Islet of Langerhans (tissue), 1 donor: Measurements from ENCODE around the gene BCS1L.

ENCODE experiments used
- FAIRE-seq: peaks from one replicate; lab custom pipeline; 2011; peaks lifted over from hg19 to GRCh38; lab: Jason Lieb, UNC

The BCS1L gene, protein sequence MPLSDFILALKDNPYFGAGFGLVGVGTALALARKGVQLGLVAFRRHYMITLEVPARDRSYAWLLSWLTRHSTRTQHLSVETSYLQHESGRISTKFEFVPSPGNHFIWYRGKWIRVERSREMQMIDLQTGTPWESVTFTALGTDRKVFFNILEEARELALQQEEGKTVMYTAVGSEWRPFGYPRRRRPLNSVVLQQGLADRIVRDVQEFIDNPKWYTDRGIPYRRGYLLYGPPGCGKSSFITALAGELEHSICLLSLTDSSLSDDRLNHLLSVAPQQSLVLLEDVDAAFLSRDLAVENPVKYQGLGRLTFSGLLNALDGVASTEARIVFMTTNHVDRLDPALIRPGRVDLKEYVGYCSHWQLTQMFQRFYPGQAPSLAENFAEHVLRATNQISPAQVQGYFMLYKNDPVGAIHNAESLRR

DNA sequence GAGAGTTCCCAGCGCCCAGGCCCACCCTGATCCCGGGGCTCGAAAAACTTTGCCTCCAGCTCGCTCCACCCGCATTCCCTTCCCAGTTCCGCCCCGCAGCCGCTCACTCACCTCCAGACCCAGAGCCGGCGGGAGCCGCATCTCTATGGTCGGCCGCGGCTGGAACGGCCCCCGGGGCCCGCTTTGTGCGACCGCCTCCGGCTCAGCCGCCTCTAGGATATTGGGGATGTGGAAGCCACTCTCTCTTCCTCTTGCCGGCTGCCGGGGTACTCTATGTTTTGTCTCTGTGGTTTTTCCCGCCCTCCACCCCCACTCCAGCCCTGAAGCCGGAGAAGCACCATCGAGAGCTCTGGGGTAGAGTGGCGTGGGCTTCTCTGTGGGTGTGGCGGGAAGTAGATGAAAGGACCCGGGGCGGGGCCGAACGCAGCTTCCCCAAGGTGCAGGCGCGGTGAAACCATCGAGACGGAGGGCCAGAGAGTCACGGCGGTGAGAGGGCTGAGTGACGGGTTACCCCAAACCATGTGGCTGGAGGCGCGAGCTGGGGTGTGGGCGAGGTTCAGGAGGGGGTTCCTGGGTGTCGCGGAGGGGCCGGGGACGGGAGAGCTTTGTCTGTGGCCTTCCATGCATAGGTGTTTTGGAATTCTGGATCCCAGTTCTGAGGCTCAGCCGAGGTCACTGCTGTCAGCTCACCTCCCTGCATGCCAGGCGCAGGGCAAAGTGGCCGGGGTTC, at the start of gene BCS1L, which contains the start of gene ZNF142:
BCS1L (plus strand) TSS at position 426 of the 730 bp plus-strand sequence. CDS start 1,305 bp downstream, outside the sequence.
ZNF142 (minus strand) TSS at position 366 of the 730 bp plus-strand sequence. CDS start 3,194 bp downstream, outside the sequence.
- FAIRE-seq: no peak

- FAIRE-seq: no peak
Observed at GRCh38 chr2:218615868-218616315, 43.6 kb upstream of the BCS1L start.

DNA sequence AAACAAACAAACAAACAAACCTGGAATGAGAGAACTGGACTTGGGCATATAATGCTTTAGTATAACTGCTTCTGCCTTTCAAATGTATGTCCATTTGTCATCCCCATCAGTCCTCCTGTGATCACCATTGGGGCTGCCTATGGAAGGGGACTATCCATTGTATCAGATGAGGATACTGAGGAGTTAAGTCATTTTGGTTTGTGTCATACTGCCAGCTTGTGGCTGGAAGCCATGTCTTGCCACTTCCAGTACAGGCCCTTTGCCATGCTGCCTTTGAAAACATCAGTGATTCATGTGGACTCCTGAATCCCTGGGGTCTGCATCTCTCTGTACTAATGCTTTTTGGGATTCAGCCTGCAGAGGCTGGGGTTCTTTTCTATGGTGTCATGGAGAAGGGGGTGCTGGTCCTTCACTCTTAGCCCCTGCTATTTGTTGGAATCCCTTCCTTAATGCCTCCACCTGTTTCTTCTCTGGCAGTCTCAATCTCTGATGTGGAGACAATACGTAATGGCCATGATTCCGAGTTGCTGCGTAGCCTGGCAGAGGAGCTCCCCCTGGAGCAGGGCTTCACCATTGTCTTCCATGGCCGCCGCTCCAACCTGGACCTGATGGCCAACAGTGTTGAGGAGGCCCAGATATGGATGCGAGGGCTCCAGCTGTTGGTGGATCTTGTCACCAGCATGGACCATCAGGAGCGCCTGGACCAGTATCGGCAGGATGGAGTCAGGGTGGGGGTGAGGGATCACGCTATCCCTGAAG, 41.2 kb upstream of the BCS1L start:
- FAIRE-seq: no peak

DNA sequence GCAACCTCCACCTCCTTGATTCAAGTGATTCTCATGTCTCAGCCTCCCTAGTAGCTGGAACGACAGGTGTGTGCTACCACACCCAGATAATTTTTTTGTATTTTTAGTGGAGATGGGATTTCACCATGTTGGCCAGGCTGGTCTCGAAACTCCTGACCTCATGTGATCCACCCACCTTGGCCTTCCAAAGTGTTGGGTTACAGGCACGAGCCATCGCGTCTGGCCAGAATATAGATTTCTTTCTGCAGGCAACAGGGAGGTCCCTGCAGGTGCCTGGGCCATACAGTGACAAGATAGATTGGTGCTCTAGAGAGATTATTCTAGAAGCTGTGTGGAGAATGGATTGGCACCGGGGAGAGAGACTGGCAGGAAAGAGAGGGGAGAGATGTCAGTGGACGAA, 38.5 kb upstream of the BCS1L start:
- no peak for FAIRE-seq

GRCh38 chr2:218622606-218623365, 36.7 kb upstream of the BCS1L start:
- no peak for FAIRE-seq

- FAIRE-seq: no peak
Observed at GRCh38 chr2:218623366-218623705, 36.1 kb upstream of the BCS1L start.

- FAIRE-seq: no peak
Observed at GRCh38 chr2:218626369-218626768, 33.1 kb upstream of the BCS1L start.

- no peak for FAIRE-seq
Observed at GRCh38 chr2:218627939-218628338, 31.5 kb upstream of the BCS1L start.

DNA sequence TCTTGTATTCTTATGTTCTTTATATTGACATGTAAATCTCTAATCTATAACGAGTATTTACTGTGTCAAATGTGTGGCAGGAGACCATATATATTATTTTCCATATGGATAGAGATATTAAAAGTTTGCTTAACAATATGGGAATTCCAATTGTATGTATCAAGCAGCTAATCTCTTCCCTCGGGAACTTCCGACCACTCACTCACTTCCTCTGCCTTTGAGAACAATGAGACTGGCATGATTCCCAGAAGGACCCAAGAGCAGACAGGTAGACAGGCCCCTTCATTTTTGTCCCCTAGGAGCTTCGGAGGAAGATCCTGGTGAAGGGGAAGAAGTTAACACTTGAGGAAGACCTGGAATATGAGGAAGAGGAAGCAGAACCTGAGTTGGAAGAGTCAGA, 27.6 kb upstream of the BCS1L start:
- FAIRE-seq: no peak

GRCh38 chr2:218635719-218636118, 23.8 kb upstream of the BCS1L start:
- FAIRE-seq: no peak

- FAIRE-seq: no peak
Observed at GRCh38 chr2:218638372-218638771, 21.1 kb upstream of the BCS1L start.

- FAIRE-seq: no peak
Observed at GRCh38 chr2:218642121-218642656, 17.3 kb upstream of the BCS1L start.

- no peak for FAIRE-seq
Observed at GRCh38 chr2:218642786-218643185, 16.7 kb upstream of the BCS1L start.

DNA sequence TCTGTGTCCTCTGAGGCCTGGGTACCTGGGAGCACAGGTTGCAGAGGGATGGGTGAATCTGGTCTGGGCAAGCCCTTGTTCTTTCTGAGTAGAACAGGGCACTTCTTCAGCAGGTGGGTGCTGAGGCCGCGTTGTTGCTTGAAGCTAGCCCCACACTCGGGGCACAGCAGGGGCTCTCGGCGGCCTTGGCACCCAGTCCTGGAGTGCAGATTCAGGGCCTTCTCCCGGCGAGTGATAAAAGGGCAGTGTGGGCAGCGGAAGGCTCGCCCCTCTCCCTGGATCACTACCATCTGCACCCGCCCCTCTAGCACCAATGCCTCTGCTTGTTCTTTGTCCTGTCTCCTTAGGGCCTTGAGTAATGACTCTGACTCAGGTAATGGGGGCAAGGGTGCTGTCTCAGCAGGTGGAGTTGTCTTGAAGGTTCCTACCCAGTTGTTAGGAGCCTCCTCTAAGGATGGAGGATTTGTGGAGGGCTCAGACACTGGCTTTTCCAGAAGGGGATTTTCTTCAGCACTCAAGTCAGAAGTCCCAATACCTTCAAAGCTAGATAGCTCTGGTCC, 15.7 kb upstream of the BCS1L start:
- no peak for FAIRE-seq

DNA sequence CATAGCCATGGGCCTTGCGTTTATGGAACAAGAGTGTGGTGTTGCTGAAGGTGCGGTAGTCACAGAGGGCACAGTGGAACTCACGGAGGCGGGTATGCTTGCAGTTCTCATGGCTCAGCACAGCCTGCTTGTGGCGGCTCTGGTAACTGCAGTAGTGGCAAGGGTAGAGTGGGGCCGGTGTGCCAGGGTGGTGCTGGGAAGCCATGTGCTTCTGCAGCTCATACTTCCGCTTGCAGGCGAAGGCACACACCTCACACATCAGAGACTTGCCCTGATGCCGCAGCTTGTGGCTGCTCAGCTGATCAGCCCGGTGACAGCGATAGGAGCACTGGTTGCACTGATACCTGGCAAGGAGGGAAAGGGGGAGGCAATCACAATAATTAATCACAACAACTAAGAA, 14.8 kb upstream of the BCS1L start:
- no peak for FAIRE-seq

DNA sequence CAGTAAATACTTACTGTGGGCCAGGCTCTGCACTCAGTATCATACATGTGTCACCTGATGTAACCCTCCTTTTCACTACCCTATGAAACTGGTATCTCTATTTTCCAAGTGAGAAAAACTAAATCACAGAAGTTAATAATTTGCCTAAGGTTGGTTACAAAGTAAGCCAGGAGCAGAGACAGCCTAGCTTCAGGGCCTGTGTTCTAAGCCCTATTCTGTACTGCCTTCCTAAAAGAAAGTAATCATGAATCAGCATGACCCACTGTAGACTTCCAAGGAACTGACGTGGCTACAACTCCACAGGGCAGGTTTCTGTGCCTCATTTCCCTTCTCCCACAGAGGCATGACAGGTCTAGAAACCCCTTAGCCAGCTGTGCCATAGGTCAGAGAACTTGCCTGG, 14.4 kb upstream of the BCS1L start:
- FAIRE-seq: no peak

DNA sequence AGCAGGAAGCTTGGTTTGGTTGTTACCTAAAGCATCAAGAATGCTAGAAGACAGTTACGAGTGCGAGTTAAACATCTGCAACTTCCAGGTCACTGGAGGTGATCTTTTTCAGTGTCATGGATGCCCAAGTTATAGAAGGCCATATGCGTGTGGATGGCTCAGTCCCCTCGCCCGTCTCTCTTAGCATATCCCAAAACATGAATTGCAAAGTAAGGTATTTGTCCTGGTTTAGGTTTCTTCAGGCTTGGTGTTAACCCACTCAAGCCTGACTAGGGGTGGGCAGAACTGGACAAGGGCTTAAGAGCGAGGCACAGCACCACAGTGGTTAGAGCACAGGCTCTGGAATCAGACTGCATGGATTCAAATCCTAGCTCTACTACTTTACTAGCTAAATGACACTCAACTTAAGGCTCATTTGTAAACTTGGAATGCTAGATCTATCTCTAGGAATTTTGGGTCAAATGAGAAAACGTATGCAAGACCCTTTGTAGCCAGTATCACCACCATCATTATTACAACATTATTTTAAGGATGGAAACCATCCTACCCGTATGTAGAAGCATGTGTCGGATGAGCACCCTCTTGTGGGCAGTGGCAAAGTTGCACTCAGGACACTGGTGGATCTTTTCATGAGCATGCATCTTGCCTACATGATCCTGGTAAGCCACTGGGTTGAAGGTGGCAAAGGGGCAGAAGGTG, 11.2 kb upstream of the BCS1L start:
- peak; percentile 30 for FAIRE-seq

DNA sequence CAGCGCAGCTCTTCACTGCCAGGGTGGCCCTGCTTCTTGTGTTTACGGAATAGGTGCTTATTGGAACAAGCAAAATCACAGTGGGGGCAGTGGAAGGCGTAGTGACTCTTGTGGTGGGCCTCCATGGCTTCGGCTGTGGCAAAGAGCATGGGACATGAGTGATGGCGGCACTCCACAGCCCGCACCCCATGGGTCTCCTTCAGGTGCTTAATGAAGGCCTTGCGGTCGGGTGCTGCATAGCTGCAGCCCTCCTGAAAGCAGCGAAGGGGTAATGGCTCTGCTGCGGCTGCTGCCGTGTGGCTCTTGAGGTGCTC, 10.7 kb upstream of the BCS1L start:
- FAIRE-seq: no peak

DNA sequence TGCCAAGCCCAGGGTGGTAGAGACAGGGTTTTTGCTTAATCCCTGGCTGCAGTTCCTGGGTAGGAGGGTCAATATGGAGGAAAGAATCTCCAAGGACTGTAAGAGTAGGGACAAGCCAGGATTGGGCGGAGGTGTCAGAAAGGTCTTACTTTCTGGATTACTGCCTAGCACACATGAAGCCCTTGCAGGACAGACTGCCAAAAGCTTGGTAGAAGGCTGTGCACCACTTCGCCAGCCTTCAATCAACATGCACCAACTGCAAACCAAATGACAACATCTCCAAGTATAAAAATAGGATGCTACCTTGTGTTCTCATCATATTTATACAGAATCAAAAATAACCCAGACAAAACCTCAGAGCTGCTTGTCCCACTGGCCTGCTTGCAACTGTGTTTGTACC, 3.7 kb upstream of the BCS1L start:
- FAIRE-seq: no peak

DNA sequence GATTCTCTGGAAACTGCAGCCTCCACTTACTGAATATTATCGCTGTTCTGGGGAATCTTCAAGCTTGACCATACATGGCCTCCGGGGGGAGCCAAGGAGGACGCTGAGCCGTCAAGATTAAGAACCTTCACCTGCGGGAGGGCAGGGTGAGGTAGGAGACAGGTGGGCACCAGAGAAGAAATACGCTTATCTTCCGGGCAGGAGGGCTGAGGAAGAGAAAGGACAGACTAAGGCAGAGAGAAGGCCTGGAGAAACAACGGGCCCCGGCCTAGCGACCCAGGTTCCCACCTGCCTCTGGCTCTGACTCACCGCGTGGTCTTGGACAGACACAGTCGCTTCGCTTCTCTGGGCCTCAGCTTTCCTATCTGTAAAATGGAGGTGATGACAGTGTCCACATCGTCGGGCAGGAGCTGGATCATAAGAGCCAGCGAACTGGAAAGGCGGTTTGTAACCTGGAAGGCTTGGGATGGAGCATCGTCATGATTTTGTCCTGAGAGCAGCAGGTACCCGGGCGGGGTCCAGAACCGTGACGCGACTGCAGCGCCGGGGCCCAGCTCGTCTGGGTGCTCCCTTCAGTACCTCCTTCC, 719 bp upstream of the BCS1L start:
- no peak for FAIRE-seq

- no peak for FAIRE-seq
Observed at GRCh38 chr2:218659988-218660358, 490 bp downstream of the BCS1L start.
